HCT116 (cell line): ENCODE data around the gene AGK. TPM values are rescaled to one million over a fixed set of nuclear protein-coding genes. Genes with fewer than 3 reads are reported as not detected.

ENCODE experiments used
- ATAC-seq: fragments of 200-7000 bp; cut with Tn5 transposase; 2 replicates; pipeline ENCODE4 v1.9.1; 2020; ENCODE audit warnings: mild to moderate bottlenecking, moderate library complexity
- BruUV-seq: library from RNA; stranded (reverse); fragments of 400-500 nt; replicated peaks from 2 replicates; lab custom pipeline; 2021; lab: Mats Ljungman, UMichigan
- CTCF ChIA-PET: fragments of 300-600 bp; sonication (Branson Sonifier 250); formaldehyde crosslinking; loops from one replicate; lab custom pipeline; 2021; ENCODE audit warnings: antibody characterized with exemption; lab: Charles Lee
- POLR2A ChIA-PET: fragments of 300-600, 350-600 bp; sonication (Branson Sonifier 250); formaldehyde crosslinking; loops from one replicate; lab custom pipeline; 2021; ENCODE audit warnings: antibody characterized with exemption; lab: Charles Lee
- RAD21 ChIA-PET, 2 experiments: fragments of 300-600 bp; sonication (Branson Sonifier 250); formaldehyde crosslinking; loops; one replicate each; lab custom pipeline; 2023; ENCODE audit warnings: low total read pairs in 2 of 2; ENCODE audit not compliant: uncharacterized antibody in 2 of 2, unreplicated experiment in 2 of 2, low non-redundant PET in 1 of 2; lab: Charles Lee
- DNase-seq: peaks from one replicate; pipeline ENCODE4 v3.0.0-alpha.2; 2010; ENCODE audit warnings: low read depth, low spot score
- H2AFZ ChIP-seq: fragments of 200-600 bp; shearing (Covaris generic), sonication (generic); 2 replicates; pipeline ENCODE4 v1.6.1; 2017; ENCODE audit warnings: low read depth, mixed run types, mixed read lengths, antibody characterized with exemption, low read length; ENCODE audit not compliant: poor library complexity, severe bottlenecking
- H3K27ac ChIP-seq: 2 replicates; pipeline ENCODE4 v1.5.1; 2012; ENCODE audit warnings: low read depth, low read length
- H3K27me3 ChIP-seq: fragments of 200-600 bp; sonication (generic); 2 replicates; pipeline ENCODE4 v1.6.1; 2016; ENCODE audit warnings: mixed run types, low read length, mixed read lengths; ENCODE audit not compliant: insufficient read depth
- H3K36me3 ChIP-seq, 2 experiments: fragments of 200-500 bp in 1 of 2; fragments of 200-600 bp in 1 of 2; sonication (Bioruptor generic) in 1 of 2; sonication (generic) in 1 of 2; 2 replicates each; pipeline versions ENCODE4 v1.5.1 to v1.6.1; 2014 to 2016; ENCODE audit warnings: low read length in 2 of 2, inconsistent platforms in 1 of 2, mixed read lengths in 1 of 2, mixed run types in 1 of 2; ENCODE audit not compliant: insufficient read depth in 2 of 2, control insufficient read depth in 1 of 2
- H3K4me1 ChIP-seq, 2 experiments: fragments of 200-600 bp in 1 of 2; sonication (generic) in 1 of 2; 2 replicates each; pipeline versions ENCODE4 v1.5.1 to v1.6.1; 2012 to 2017; ENCODE audit warnings: low read length in 2 of 2, inconsistent platforms in 1 of 2, mild to moderate bottlenecking in 1 of 2, mixed read lengths in 1 of 2, mixed run types in 1 of 2, moderate library complexity in 1 of 2; ENCODE audit not compliant: insufficient read depth in 2 of 2, control insufficient read depth in 1 of 2
- H3K4me2 ChIP-seq: fragments of 200-600 bp; sonication (generic); 2 replicates; pipeline ENCODE4 v1.6.1; 2017; ENCODE audit warnings: mixed run types, low read length, mixed read lengths
- H3K4me3 ChIP-seq, 2 experiments: fragments of 200-600 bp in 1 of 2; sonication (generic) in 1 of 2; replicated peaks in 1 of 2; 2 replicates each; pipeline ENCODE4 v1.5.1; 2011 to 2016; ENCODE audit warnings: low read length in 2 of 2, control low read depth in 1 of 2, low read depth in 1 of 2, mild to moderate bottlenecking in 1 of 2, mixed read lengths in 1 of 2, mixed run types in 1 of 2
- H3K79me2 ChIP-seq: fragments of 200-600 bp; sonication (generic); 2 replicates; pipeline ENCODE4 v1.6.1; 2017; ENCODE audit warnings: mild to moderate bottlenecking, mixed run types, low read length, moderate library complexity, mixed read lengths; ENCODE audit not compliant: insufficient read depth
- H3K9ac ChIP-seq: fragments of 200-600 bp; sonication (generic); 2 replicates; pipeline ENCODE4 v1.6.1; 2016; ENCODE audit warnings: low read length, mixed read lengths
- H3K9me2 ChIP-seq: fragments of 200-600 bp; sonication (generic), shearing (Covaris generic); 2 replicates; pipeline ENCODE4 v1.6.1; 2017; ENCODE audit warnings: mixed run types, mild to moderate bottlenecking, moderate library complexity; ENCODE audit not compliant: insufficient read depth
- H3K9me3 ChIP-seq, 2 experiments: fragments of 200-500 bp in 1 of 2; fragments of 200-600 bp in 1 of 2; sonication (Bioruptor generic) in 1 of 2; sonication (generic) in 1 of 2; 2 replicates each; pipeline ENCODE4 v1.6.1; 2014 to 2017; ENCODE audit warnings: low read length in 2 of 2, mixed read lengths in 2 of 2, inconsistent platforms in 1 of 2, low read depth in 1 of 2, mild to moderate bottlenecking in 1 of 2, mixed run types in 1 of 2, moderate library complexity in 1 of 2; ENCODE audit not compliant: control insufficient read depth in 1 of 2, insufficient read depth in 1 of 2
- H4K20me1 ChIP-seq: fragments of 200-600 bp; sonication (generic), shearing (Covaris generic); 2 replicates; pipeline ENCODE4 v1.6.1; 2017; ENCODE audit warnings: mixed run types, mild to moderate bottlenecking, moderate library complexity; ENCODE audit not compliant: insufficient read depth
- CBX3 ChIP-seq: IDR thresholded peaks from 2 replicates; pipeline ENCODE4 v1.6.1; 2012; ENCODE audit warnings: low read depth
- CEBPB ChIP-seq: IDR thresholded peaks from 2 replicates; pipeline ENCODE4 v1.6.1; 2012; ENCODE audit warnings: low read depth
- EGR1 ChIP-seq: IDR thresholded peaks from 2 replicates; pipeline ENCODE4 v1.6.1; 2012; ENCODE audit warnings: low read depth
- ELF1 ChIP-seq: IDR thresholded peaks from 2 replicates; pipeline ENCODE4 v1.6.1; 2012; ENCODE audit warnings: low read depth, borderline replicate concordance
- EZH2 ChIP-seq: fragments of 200-600 bp; sonication (generic); IDR thresholded peaks from 2 replicates; pipeline ENCODE4 v1.6.1; 2017; ENCODE audit warnings: antibody characterized with exemption, mixed run types
- EZH2phosphoT487 ChIP-seq: fragments of 200-600 bp; IDR thresholded peaks from 2 replicates; pipeline ENCODE4 v1.6.1; 2018; ENCODE audit warnings: antibody characterized with exemption, borderline replicate concordance
- FOSL1 ChIP-seq: IDR thresholded peaks from 2 replicates; pipeline ENCODE4 v1.6.1; 2012; ENCODE audit warnings: low read depth
- MAX ChIP-seq: IDR thresholded peaks from 2 replicates; pipeline ENCODE4 v1.6.1; 2012
- POLR2AphosphoS5 ChIP-seq: IDR thresholded peaks from 2 replicates; pipeline ENCODE4 v1.6.1; 2011; ENCODE audit warnings: mild to moderate bottlenecking, low read depth, low read length, moderate library complexity
- RAD21 ChIP-seq: IDR thresholded peaks from 2 replicates; pipeline ENCODE4 v1.6.1; 2012; ENCODE audit warnings: low read depth, mild to moderate bottlenecking
- SIN3A ChIP-seq: IDR thresholded peaks from 2 replicates; pipeline ENCODE4 v1.6.1; 2012; ENCODE audit warnings: low read depth
- SP1 ChIP-seq: IDR thresholded peaks from 2 replicates; pipeline ENCODE4 v1.6.1; 2012; ENCODE audit warnings: low read depth
- SRF ChIP-seq: IDR thresholded peaks from 2 replicates; pipeline ENCODE4 v1.6.1; 2012; ENCODE audit warnings: low read depth
- TCF7L2 ChIP-seq: IDR thresholded peaks from 2 replicates; pipeline ENCODE4 v1.7.0; 2011; ENCODE audit warnings: borderline replicate concordance, inconsistent platforms; ENCODE audit not compliant: insufficient read depth, insufficient read length; ENCODE audit errors: extremely low read depth
- ZFX ChIP-seq: fragments of 450-650 bp; IDR thresholded peaks from 2 replicates; pipeline ENCODE4 v1.6.1; 2017
- ZNF274 ChIP-seq: fragments of 200-500 bp; sonication (Bioruptor generic); IDR thresholded peaks from 2 replicates; pipeline ENCODE4 v1.6.1; 2014; ENCODE audit warnings: mild to moderate bottlenecking, low read depth, low read length, inconsistent platforms
- intact Hi-C: fragments of 100-400 bp; cut with micrococcal nuclease; formaldehyde crosslinking; loops from 2 replicates; pipeline ENCODE4 v1.10.0; 2022
- total RNA-seq: library from RNA; stranded (reverse); gene quantifications from one replicate; pipeline ENCODE4 v1.2.1, GENCODE V29; 2021; ENCODE audit not compliant: unreplicated experiment
- TF ChIP-seq, protein P1 (sequence below), 3 experiments: fragments of 200-600 bp in 1 of 3; sonication (generic) in 1 of 3; IDR thresholded peaks in 2 of 3; conservative IDR thresholded peaks in 1 of 3; 2 replicates each; pipeline ENCODE4 v1.5.1; 2012 to 2017; ENCODE audit warnings: low read depth in 2 of 3, low read length in 2 of 3, antibody characterized with exemption in 1 of 3, borderline replicate concordance in 1 of 3, control low read depth in 1 of 3, mild to moderate bottlenecking in 1 of 3, mixed read lengths in 1 of 3, mixed run types in 1 of 3, moderate library complexity in 1 of 3; ENCODE audit not compliant: insufficient read depth in 1 of 3

AGK gene
- total RNA-seq, 1 experiment from 2014 or later: 36.3 TPM

DNA sequence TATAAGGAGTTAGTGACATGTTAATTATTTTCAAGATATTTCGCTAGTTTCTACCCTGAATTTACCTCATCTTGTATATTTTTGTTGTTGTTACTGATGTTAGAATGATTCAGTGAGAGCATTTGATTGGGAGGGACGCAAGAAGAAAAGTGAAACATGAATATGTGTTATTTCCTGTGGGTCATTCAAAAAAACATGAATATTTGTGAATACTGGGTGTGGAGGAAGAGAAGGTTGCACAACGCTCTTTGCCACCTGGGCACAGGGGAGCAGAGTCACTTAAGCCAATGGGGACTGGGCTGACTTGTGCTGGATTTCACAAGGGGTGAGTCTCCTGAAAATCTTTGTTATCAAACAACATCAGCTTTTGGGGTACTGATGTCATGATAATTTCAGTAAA is 39.5 kb downstream of the AGK start:
- Histone ChIP-seq H3K4me3 (no peak overlapping the region), H2AFZ (no peak overlapping the region), H4K20me1 (no peaks in the 10 kb centered on the region), H3K27ac (no peak overlapping the region)
- RAD21 ChIA-PET: no interaction called here
- TF ChIP-seq RAD21: no peak
- TF ChIP-seq TCF7L2: no peak
- TF ChIP-seq EGR1: no peak
- TF ChIP-seq MAX: no peak
- TF ChIP-seq, protein P1, sequence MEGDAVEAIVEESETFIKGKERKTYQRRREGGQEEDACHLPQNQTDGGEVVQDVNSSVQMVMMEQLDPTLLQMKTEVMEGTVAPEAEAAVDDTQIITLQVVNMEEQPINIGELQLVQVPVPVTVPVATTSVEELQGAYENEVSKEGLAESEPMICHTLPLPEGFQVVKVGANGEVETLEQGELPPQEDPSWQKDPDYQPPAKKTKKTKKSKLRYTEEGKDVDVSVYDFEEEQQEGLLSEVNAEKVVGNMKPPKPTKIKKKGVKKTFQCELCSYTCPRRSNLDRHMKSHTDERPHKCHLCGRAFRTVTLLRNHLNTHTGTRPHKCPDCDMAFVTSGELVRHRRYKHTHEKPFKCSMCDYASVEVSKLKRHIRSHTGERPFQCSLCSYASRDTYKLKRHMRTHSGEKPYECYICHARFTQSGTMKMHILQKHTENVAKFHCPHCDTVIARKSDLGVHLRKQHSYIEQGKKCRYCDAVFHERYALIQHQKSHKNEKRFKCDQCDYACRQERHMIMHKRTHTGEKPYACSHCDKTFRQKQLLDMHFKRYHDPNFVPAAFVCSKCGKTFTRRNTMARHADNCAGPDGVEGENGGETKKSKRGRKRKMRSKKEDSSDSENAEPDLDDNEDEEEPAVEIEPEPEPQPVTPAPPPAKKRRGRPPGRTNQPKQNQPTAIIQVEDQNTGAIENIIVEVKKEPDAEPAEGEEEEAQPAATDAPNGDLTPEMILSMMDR (IDR thresholded peaks at IDR 0.05 in 2 of 3, conservative IDR thresholded peaks at IDR 0.05 in 1 of 3; ENCODE audit: borderline replicate concordance in 1 of 3, insufficient read depth in 1 of 3, low read depth in 2 of 3, low read length in 2 of 3): no peak
- TF ChIP-seq CBX3: no peak
- no peak for TF ChIP-seq ZFX
- no peak for TF ChIP-seq EZH2
- no peak for TF ChIP-seq FOSL1
- no peak for TF ChIP-seq SRF
- no peak for TF ChIP-seq CEBPB
- no peak for TF ChIP-seq EZH2phosphoT487
- TF ChIP-seq POLR2AphosphoS5: no peak
- no peak for TF ChIP-seq SP1
- TF ChIP-seq ZNF274: no peak
- TF ChIP-seq SIN3A: no peak
- no peak for TF ChIP-seq ELF1
- TF ChIP-seq, all 23 proteins: peak for 0
- ATAC-seq (no peak), DNase-seq (no peak)
- H3K27me3 ChIP-seq: no peaks in the 10 kb centered on the region
- intact Hi-C loops: no loop called here
- no peaks in the 10 kb centered on the region for H3K9me3 ChIP-seq
- 0 out of 4 replicates have a peak, but pooled peaks cover 0 to 4% of the 10 kb centered on the region in 2 experiments for H3K36me3 ChIP-seq
- H3K79me2 ChIP-seq: no peaks in the 10 kb centered on the region
- peaks cover 0 to 10% of the 10 kb centered on the region in 2 experiments; a peak in 2 of 4 replicates for H3K4me1 ChIP-seq
- BruUV-seq: no TSS peak
- no peaks in the 10 kb centered on the region for H3K9me2 ChIP-seq
- ChIA-PET POLR2A (no interaction called here), CTCF (no interaction called here)
- no peak overlapping the region for H3K4me2 ChIP-seq
- H3K9ac ChIP-seq: no peak overlapping the region
